ENCODE results near the gene TMEM218. TPM values are rescaled to one million over a fixed set of nuclear protein-coding genes. Genes with fewer than 3 reads are reported as not detected.

TMEM218 gene
- total and polyA plus RNA-seq, 2 of the 8 experiments (the other 6 are each of a cell fraction or from before 2014, with no cell fraction given) = 17.0 to 33.5 TPM

GRCh38 chr11:125069008-125069407, 42.4 kb downstream of the TMEM218 start:
- no peak for FAIRE-seq
- H2BK20ac ChIP-seq (ENCODE audit: low read length) = no peak overlapping the region
- no peak overlapping the region for H3K18ac ChIP-seq (ENCODE audit: extremely low read depth, low read length)
- H3K27ac ChIP-seq (ENCODE audit: low read depth, low read length) = no peak overlapping the region
- H3K14ac ChIP-seq (ENCODE audit: insufficient read length) = no peak overlapping the region
- H3K23me2 ChIP-seq (ENCODE audit: low read depth, low read length) = no peaks in the 10 kb centered on the region
- H3K4me2 ChIP-seq (ENCODE audit: insufficient read depth in 1 of 2, low read depth in 2 of 2, low read length in 2 of 2) = no peak overlapping the region
- H2BK120ac ChIP-seq (replicated peaks; ENCODE audit: low read depth, low read length) = no peak overlapping the region
- no peak overlapping the region for H3K9ac ChIP-seq (replicated peaks in 1 of 4; ENCODE audit: extremely low read depth in 1 of 4, low read depth in 3 of 4, low read length in 3 of 4)
- no peak for TF ChIP-seq USF2 (IDR thresholded peaks at IDR 0.05; ENCODE audit: low read length)
- TF ChIP-seq CHD1 (IDR thresholded peaks at IDR 0.05; ENCODE audit: low read depth, low read length) = no peak
- no peak for TF ChIP-seq KDM5A (IDR thresholded peaks at IDR 0.05; ENCODE audit: low read length)
- TF ChIP-seq TBP (IDR thresholded peaks at IDR 0.05; ENCODE audit: low read depth, low read length) = no peak
- H2AK5ac ChIP-seq (ENCODE audit: low read depth, low read length) = no peak overlapping the region
- no peaks in the 10 kb centered on the region for H3K36me3 ChIP-seq (ENCODE audit: control insufficient read depth in 2 of 4, insufficient read depth in 4 of 4, low read length in 3 of 4)
- H3K4me1 ChIP-seq (replicated peaks in 1 of 4; ENCODE audit: control insufficient read depth in 3 of 4, insufficient read depth in 4 of 4, low read length in 3 of 4) = peaks cover 0 to 2% (median 0%) of the 10 kb centered on the region in 4 experiments; a peak in 2 of 7 replicates
- ChIA-PET CTCF (ENCODE audit: partially characterized antibody) (interaction anchor here (1.0 to 29.4 kb wide), 3 partner anchors 20 to 285 kb away, joined by 3 to 486 read pairs (median 217); no protein-coding TSS in a partner anchor), POLR2A (ENCODE audit: partially characterized antibody) (no interaction called here)
- no peak overlapping the region for H4K91ac ChIP-seq (replicated peaks; ENCODE audit: insufficient read length, low read length)
- 90% methylated on average over 4 of the region's 4 CpGs; no CpG with 5 or more reads in 1 of the 2 experiments for WGBS, 2 experiments (ENCODE audit: extremely low coverage in 1 of 2, insufficient coverage in 1 of 2, insufficient read length in 1 of 2, insufficient replicate concordance in 2 of 2, low coverage in 1 of 2, low lambda C conversion rate in 2 of 2, missing lambda C conversion rate in 1 of 2)
- no peak overlapping the region for H3K23ac ChIP-seq (ENCODE audit: insufficient read length)
- H4K5ac ChIP-seq (ENCODE audit: insufficient read length, low read depth, low read length) = no peak overlapping the region
- H2AFZ ChIP-seq (ENCODE audit: low read length) = no peak overlapping the region
- no peak overlapping the region for H2BK5ac ChIP-seq (ENCODE audit: low read depth, low read length)
- no peak for DNase-seq (ENCODE audit: low read depth in 1 of 2, low spot score in 2 of 2)
- no peaks in the 10 kb centered on the region for H3K9me3 ChIP-seq (ENCODE audit: insufficient read depth in 2 of 2, low read depth in 1 of 2, low read length in 1 of 2)
- no peak overlapping the region for H2BK12ac ChIP-seq (ENCODE audit: low read depth, low read length)
- H2BK15ac ChIP-seq (ENCODE audit: low read length) = no peak overlapping the region
- no peaks in the 10 kb centered on the region for H3K79me2 ChIP-seq (ENCODE audit: control insufficient read depth in 1 of 2, insufficient read depth in 2 of 2, low read length in 2 of 2)
- no peak overlapping the region for H4K8ac ChIP-seq (ENCODE audit: extremely low read depth, insufficient read depth, low read length)
- no peak overlapping the region for H3K4me3 ChIP-seq (ENCODE audit: extremely low read depth in 1 of 4, insufficient read depth in 2 of 4, low read depth in 3 of 4, low read length in 4 of 4)
- peaks cover 0 to 7% (median 4%) of the 10 kb centered on the region in 4 experiments; a peak in 5 of 7 replicates for H3K27me3 ChIP-seq (replicated peaks in 1 of 4; ENCODE audit: control insufficient read depth in 3 of 4, extremely low read depth in 1 of 4, insufficient read depth in 3 of 4, low read length in 3 of 4)
- H3K56ac ChIP-seq (replicated peaks; ENCODE audit: insufficient read length, low read depth, low read length) = no peak overlapping the region
- no peaks in the 10 kb centered on the region for H3K79me1 ChIP-seq (ENCODE audit: low read depth, low read length)
- H3K4ac ChIP-seq (replicated peaks; ENCODE audit: insufficient read length, low read depth, low read length) = no peak overlapping the region
- no peaks in the 10 kb centered on the region for H4K20me1 ChIP-seq (replicated peaks in 1 of 2; ENCODE audit: control insufficient read depth in 1 of 2, insufficient read depth in 2 of 2, low read length in 2 of 2)
